ENCODE data around the gene CDK18.
"Not testable (repeated sequence)": the region's sequence is repeated elsewhere in the genome, so short reads cannot be mapped to it uniquely, and the experiment has no call there.

Gene CDK18

DNA sequence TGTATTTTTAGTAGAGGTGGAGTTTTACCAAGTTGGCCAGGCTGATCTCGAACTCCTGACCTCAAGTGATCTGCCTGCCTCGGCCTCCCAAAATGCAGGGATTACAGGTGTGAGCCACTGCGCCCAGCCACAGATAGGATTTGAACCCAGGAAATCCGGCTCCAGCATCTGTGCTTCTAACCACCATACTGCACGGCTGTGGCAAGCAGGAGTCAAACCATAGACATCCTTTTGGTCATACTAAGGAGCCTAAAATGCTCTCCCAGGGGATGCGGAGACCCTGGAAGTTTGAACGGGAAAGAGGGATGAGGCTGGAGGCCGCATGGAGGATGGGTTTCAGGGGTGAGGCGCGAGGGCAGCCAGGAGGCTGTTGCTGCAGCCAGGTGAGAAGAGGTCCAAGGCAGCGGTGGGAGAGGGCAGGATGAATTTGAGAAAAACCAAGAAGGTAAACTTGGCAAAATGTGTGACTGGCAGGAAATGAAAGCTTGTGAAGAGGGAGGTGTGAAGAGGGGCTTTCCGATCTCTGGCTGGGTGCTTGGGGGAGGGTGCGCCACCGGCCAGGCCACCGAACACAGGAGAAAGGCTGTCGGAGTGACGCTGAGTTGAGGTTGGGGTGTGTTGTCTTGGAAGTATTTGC, 24.0 kb upstream of the CDK18 start:
- in situ Hi-C loops (cut with MboI; ENCODE audit: low sequenced_read_pairs): no loop called here

DNA sequence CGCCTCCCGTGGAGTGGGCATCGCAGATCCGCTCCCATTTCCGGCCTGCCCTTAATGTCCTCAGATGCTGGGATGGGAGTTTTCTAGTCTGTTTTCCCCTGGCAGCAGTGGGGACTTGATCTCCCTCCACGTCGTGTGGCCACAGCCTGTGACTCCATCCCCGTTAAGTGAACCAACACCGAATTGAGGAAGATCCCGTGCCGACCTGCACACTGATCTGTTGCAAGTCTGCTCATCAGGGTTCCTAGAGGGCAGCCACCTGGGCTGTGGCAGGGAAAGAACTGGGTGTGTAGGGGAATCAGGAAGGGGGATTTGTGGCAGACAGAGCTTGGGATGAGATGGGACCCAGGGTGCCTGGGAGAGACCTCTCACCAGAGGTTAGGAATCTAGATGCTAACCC, 23.3 kb upstream of the CDK18 start:
- in situ Hi-C loops (cut with MboI; ENCODE audit: low sequenced_read_pairs): no loop called here

DNA sequence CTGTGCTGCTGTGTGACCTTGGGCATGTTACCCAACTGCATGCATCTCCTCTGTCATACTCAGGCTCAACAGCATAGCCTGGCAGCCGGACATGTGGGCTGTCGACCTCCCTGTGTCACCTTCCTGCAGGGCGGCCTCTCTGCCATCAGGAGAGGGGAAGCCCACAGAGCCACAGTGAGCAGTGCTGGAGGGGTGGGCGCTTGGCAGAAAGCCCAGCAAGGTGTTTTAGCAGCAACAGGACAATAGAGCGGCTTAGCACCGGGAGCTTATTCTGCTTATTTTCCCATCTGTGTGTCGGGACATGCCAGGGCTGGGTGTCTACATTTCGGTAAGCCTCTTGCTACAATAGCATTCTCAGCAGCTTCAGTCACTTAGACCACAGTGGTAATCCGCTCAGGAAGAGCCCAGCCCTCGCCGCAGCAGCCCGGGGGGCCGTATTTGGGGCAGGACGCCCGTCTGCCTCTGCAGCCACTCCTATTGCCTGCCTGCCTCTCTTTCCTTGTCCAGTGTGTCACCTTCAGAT, 22.8 kb upstream of the CDK18 start:
- in situ Hi-C loops (cut with MboI; ENCODE audit: low sequenced_read_pairs): no loop called here

DNA sequence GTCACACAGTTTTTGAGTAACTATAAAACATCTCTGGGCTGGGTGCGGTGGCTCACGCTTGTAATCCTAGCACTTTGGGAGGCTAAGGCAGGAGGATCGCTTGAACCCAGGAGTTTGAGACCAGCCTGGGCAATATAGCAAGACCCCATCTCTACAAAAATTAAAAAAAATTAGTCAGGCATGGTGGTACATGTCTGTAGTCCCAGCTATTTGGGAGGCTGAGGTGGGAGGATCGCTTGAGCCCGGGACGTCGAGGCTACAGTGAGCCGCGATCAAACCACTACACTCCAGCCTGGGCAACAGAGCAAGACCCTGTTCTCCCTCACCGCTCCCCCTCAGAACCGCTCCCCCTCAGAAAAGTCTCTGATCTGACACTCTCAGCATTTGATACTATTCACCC, 21.9 kb upstream of the CDK18 start:
- in situ Hi-C loops (cut with MboI; ENCODE audit: low sequenced_read_pairs): not testable (repeated sequence)

DNA sequence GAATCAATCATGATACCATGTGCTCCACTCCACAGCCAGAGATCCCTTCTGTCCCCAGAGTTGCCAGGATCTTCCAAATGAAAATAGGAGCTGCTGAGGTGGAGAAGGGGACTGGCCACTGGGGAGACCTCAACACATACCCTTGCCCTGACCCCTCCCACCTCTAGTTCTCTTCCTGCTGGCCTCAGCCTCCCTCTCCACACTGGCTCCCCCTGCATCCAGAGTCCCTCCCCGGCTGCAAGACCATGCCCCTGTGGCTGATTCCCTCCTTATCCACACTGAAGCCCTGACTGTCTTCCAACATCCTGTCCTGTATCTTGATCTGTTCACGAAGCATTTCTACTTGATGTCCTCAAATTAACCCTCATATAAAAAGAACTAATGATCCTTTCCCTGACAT, 21.1 kb upstream of the CDK18 start:
- in situ Hi-C loops (cut with MboI; ENCODE audit: low sequenced_read_pairs): no loop called here

DNA sequence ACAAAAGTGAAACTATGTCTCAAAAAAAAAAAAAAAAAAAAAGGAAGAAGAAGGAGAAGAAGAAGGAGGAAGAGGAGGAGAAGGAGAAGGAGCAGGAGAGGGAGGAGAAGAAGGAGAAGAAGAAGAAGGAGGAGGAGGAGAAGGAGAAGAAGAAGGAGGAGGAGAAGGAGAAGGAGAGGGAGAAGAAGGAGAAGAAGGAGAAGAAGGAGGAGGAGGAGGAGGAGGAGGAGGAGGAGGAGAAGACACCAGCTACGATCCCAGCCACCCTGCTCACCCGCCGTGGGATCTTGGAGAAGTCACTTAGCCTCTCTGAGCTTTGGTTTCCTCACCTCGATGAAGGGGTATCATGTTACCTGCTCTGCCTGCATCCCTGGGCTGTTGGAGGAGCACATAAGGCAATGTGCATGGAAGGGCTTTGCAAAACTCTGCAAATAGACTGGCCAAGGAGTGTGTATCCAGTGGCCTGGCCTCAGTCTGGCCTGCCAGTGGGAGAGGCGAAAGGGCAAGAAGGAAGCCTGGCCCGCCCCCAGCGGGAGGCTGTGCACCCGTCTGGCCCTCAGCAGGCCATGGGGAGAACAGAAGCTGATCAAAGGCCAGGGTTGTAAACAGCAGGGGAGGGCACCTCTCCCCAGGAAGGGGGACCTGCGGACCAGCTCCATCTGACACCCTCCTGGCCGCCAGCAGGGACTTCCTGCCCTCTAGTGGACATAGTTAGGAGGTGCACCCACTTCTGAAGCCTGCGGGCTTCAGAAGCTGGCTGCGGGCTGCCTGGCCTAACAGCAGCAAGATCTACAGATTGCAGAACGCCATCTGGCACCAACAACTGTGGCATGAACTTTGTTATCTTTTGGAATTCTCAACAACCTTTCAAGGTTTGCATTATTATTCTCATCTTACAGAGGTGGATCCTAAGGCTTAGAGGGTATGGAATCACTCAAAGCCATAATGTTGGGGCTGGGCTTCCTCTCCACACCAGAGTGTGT, 19.2 kb upstream of the CDK18 start:
- in situ Hi-C loops (cut with MboI; ENCODE audit: low sequenced_read_pairs): loop anchor here (5.0 kb wide), 1 partner anchor 42 kb away; no protein-coding TSS in a partner anchor

DNA sequence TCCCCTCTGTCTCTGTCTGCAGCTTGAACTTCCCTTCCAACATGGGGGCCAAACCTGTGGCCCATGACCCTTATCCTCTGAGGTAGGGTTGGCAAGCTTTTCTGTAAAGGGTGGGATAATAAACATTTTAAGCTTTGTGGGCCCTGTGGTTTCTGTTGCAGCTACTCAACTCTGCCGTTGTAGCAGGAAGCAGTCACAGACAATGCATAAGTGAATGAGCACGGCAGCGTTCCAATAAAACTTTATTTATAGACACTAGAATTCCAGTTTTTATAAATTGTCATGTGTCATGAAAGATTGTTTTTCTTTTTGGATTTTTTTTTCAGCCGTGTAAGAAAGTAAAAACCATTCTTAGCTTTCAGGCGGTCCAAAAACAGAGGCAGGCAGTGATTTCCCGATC, 18.2 kb upstream of the CDK18 start:
- in situ Hi-C loops (cut with MboI; ENCODE audit: low sequenced_read_pairs): loop anchor here (5.0 kb wide), 1 partner anchor 41 kb away; no protein-coding TSS in a partner anchor

DNA sequence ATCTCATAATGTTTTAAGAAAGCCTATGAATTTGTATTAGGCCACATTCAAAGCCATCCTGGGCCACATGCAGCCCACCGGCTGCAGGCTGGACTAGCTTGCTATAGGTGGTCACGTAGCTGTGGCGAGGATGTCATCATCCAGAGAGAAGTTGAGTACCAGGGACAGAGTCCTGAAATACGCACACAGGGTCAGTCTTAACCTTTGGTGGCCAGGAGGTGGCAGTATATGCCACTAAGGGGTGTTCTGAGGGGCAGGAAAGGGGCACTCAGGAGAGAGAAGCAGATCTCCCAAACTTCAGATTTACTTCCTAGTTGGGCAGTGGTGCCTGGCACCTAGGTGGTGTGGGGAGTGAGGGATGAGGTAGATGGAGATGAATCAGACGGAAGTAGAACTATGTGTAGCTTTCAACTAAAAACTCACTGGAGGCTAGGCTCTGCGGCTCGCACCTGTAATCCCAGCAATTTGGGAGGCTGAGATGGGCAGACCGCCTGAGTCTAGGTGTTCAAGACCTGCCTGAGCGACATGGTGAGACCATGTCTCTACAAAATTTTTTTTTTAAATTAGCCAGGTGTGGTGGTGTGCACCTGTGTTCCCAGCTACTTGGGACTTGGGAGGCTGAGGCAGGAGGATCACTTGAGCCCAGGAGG, 16.3 kb upstream of the CDK18 start:
- in situ Hi-C loops (cut with MboI; ENCODE audit: low sequenced_read_pairs): loop anchor here (5.0 kb wide), 1 partner anchor 39 kb away; no protein-coding TSS in a partner anchor

DNA sequence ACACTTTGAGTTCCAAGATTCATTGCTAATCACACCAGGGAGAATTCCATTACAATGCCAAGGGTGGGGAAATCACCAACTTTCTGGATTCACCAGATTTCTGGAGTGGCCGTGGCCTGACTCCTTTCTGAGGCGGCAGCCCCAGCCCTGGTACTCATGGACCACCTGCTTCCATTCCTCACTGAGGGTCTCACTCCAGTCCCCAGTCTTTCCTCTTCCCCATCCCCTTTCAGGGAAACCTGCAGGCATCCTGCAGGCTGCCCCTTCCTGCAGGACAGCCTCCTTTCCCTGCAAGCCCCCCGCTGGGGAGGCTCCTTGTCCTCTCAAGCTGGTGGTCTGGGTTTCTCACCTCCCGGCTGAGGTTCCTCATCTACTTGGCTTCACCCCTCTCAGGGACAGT, 12.7 kb upstream of the CDK18 start:
- in situ Hi-C loops (cut with MboI; ENCODE audit: low sequenced_read_pairs): no loop called here

DNA sequence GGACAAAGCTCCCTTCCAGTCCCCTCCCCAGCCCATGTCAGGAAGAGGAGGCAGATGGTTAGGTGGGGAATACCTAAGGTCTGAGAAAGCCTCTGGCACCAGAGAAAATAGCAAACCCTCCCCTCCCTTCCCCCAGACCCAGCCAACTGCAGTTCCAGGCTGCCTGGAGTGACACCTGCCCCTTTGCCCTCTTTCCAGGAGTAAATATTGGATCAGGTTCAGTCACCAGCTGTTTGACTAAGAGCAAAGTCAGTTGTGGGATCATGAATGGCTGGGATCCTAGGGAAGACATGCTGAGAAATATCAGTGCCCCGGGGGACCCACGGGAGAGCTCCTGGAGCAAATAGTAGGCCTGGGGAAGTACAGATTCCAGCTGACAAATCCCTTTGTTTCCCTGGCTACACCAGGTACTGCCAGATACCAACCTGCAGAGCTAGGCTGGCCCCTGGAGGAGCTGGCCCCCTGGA, 12.2 kb upstream of the CDK18 start:
- in situ Hi-C loops (cut with MboI; ENCODE audit: low sequenced_read_pairs): no loop called here

DNA sequence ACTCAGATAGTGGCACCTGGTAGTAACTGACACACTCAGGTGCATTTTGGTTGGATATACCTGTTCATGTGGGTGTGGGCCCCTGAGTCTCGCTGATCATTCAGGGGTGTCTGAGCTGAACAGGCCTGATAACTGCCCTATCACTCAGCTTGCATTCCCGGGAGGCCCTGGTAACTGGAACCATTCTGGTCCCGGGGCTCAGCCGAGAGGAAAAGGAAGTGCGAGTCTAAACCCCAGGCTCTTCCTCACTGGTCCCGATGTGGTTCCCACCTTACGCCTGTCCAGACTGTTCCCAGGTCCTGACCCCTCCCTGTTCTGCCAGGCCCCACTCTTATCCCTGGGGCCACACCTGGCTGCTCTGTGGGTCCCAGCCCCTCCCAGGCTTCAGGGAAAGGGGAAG, 11.7 kb upstream of the CDK18 start:
- in situ Hi-C loops (cut with MboI; ENCODE audit: low sequenced_read_pairs): no loop called here

DNA sequence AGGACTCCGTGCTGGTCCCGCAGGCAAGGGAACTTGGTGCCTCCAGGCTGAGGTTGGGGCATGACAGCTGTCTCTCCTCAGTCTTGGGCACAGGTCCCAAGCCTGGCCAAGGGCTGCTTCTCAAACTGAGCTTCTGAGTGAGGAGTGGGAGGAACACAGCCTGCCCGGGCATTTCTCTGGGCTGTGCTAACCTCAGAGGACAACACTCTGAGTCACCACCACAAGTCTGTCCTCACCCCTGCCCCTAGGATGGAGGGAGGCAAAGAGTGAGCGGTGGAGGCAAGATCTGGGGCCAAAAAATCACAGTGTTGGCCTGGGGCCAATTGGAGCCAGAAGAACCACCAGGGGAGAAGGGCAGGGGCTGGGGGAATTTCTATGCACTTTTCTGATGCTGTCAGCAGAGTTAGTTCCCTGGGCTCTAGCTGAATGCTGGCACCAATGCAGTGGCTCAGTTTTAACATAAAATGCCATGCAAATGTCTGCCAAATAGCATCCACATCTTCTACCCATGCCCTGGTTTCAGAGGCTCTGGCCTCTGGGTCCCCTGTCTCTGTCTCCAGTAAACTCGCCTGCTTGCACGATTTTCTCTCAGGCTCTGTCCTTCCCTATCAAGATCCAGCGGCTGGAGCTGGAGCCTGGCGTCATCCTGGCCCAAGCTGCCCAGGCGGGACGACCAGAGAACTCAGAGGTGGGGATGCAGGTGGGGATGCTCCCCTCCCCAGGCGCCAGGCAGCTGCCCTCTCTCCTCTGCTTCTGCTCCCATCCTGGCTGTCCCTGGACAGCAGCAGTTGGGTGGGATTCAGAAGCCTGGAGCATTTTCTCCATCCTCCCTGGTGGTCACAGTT, 11.0 kb upstream of the CDK18 start:
- in situ Hi-C loops (cut with MboI; ENCODE audit: low sequenced_read_pairs): no loop called here

DNA sequence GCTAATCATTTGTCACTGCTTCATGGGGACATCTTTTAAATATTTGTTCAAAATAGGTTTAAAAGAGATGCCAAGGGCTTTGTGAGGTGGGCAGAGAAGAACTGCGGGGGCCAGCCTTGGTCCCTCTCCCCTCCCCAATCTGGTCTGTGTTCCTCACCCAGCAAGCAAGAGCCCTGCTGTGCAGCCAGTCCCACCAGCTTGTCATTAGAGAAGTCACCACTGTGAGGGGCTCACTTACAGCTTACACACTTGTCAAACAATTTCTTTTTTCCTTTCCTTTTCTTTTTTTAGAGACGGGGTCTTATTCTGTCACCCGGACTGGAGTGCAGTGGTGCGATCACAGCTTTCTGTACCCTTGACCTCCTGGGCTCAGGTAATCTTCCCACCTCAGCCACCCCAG, 10.4 kb upstream of the CDK18 start:
- in situ Hi-C loops (cut with MboI; ENCODE audit: low sequenced_read_pairs): no loop called here

DNA sequence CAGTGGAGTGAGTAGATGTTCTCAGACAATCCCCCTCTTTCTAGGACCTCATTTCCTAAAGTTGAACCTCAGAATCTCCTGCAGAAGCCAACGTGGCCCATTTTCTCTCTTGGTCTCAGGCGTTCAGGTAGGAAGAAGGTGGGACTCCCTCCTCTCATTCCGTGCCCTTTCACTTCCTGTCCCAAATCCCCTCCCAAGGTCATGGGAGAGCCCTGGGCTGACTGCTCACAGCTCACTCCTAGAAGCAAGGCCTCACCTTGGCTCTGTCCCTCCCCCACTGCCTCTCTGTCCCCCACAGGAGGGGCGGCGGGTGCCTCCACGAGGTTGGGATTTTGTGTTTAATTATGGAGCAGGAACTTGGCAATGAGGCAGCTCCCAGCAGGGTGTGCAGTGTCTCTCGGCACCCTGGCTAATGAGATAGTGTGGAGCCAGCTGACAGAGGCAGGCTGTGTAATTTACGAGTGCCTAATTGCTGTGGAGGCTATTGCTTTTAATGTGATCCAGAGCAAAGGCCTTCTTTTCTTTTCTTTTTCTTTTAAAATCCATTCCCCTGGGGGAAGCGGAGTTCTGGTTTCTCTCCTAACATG, 9.1 kb upstream of the CDK18 start:
- in situ Hi-C loops (cut with MboI; ENCODE audit: low sequenced_read_pairs): no loop called here

DNA sequence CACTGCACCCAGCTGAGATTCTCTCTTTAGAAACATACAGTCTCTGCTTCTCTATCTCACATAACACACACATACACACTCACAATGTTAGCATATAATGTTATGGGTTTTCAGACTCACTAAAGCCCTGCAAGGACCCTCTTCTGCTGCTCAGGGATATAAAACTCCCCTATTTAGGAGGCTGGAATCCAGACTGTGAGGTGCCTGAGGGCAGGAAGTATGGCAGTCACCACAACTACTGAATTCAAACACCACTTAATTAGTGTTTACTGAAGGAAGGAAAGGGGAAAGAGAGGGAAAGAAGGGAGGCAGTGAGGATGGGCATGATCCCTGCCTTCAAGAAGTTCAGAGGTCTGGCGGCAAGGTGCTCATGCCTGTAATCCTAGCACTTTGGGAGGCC, 7.8 kb upstream of the CDK18 start:
- in situ Hi-C loops (cut with MboI; ENCODE audit: low sequenced_read_pairs): no loop called here

DNA sequence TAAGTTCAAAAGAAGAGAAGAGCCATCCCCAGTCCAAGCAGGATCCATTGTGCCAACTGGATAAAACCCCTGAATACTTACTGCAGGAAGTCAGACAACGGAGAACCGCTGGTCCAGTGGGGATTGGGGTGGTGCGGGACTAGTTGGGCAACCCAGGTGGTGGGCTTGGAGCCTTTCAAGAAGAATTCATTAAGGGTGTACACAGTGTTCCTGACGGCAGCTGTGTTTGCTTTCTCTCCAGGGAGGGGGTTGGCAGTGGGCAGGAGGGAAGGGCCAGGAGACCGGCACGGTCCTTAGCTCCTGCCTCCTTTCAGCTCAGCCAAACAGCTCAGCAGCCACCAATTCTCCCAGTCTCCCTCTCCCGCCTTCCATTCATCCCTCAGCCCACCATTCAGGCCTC, 7.1 kb upstream of the CDK18 start:
- in situ Hi-C loops (cut with MboI; ENCODE audit: low sequenced_read_pairs): no loop called here

DNA sequence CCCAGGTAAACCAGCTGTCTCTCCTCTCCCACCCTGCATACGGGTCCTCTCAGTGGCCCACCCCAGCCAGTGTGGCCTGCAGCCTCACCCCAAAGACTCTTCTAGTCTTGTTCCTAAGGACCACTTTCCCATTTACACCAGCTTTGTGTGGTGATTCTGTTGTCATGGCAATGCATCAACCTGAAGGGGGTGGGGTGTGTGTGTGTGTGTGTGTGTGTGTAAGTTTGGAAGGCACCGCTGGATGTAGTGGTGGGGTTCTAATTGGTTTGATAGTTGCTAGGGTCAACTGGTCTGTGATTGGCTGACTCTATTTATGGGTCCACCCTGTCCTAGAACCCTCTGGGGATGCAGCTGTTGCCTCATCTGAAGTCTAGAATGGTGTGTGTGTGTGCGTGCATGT, 4.7 kb upstream of the CDK18 start:
- in situ Hi-C loops (cut with MboI; ENCODE audit: low sequenced_read_pairs): no loop called here

DNA sequence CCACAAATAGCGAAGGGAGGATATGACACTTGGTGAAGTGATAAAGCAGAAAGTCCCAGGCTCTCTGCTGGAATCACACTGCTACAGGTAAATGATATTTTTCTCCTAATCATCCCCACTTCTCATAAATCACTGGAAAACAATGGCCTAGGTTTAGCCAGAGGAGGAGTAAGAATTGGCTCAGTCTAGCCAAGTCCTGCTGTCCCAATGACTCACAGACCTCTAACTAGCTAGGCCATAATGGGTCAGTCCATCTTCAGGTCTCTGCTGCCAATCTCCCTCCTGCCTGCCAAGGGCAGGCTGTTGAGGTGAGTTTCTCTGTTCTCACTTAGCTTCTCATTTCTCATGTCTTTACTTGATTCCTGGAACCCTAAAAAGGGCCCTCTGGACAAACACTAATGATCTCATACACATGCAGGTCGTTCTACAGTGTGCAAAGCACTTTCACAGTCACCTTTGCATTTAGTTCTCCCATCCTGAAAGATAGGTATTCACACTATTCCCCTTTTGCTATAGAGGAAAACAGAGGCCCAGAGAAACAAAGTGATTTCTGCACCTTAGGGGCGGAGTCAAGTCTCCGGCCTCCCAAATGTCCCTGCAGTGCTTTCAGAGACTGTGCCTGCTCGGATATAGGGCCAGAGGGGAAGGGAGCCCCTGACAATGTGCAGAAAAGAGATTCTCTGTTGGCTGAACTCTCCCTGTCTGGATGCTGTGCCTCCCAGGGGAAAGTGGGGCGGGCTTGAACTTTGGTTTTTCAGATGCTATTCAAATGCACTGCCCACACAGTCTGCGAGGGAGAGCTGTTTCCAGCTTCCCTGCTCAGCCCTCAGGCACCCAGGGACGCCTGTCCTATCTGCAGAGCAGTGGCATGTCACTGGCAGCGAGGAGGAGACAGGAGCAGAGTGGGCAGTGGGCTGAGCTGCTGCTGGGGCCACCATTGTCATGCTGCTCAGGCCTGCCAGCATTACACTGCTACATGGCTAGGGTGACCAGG, 3.9 kb upstream of the CDK18 start:
- in situ Hi-C loops (cut with MboI; ENCODE audit: low sequenced_read_pairs): no loop called here
